Cardiac septum (tissue), 1 donor: ENCODE results near the gene OR10H4. TPM values are rescaled to one million over a fixed set of nuclear protein-coding genes. Genes with fewer than 3 reads are reported as not detected.

Source experiments
- total RNA-seq: library from RNA; stranded (reverse); fragmentation: NEBNext Ultra II Directional; extraction: Animal tissue kit (Norgen Biotek cat#: 25700); gene quantifications from one replicate; pipeline ENCODE4 v1.2.1, GENCODE V29; 2021
- donor health status: DM: no; HTN: no; CAD: no.

The OR10H4 gene
- total RNA-seq, 1 donor from 2014 or later: not detected

Other genes starting within 250 kb of the OR10H4 start
- gene OR10H2, start 221.0 kb upstream of the OR10H4 start, total RNA-seq: not detected
- gene OR10H3, start 211.0 kb upstream of the OR10H4 start, total RNA-seq: not detected
- not detected for gene OR10H5, start 161.3 kb upstream of the OR10H4 start, total RNA-seq
- not detected for gene OR10H1, start 133.3 kb upstream of the OR10H4 start, total RNA-seq
- gene CYP4F2, start 50.9 kb upstream of the OR10H4 start, total RNA-seq: not detected
- gene CYP4F11, start 14.5 kb upstream of the OR10H4 start, total RNA-seq: 0.81 TPM
- 95.4 TPM for gene TPM4, start 127.5 kb downstream of the OR10H4 start, total RNA-seq
- gene RAB8A, start 162.9 kb downstream of the OR10H4 start, total RNA-seq: 17.8 TPM
- gene HSH2D, start 194.7 kb downstream of the OR10H4 start, total RNA-seq: 0.32 TPM
- gene CIB3, start 224.5 kb downstream of the OR10H4 start, total RNA-seq: not detected
- gene FAM32A, start 236.4 kb downstream of the OR10H4 start, total RNA-seq: 36.9 TPM
- 51.8 TPM for gene AP1M1, start 248.9 kb downstream of the OR10H4 start, total RNA-seq